Kidney capillary endothelial cell (primary cell): ENCODE results near the gene IFNA10.
A peak's percentile ranks its signal among the peaks of the same experiment; 100 is the strongest.
"Not testable (repeated sequence)": the region's sequence is repeated elsewhere in the genome, so short reads cannot be mapped to it uniquely, and the experiment has no call there.

Experiments
- DNase-seq: peaks from one replicate; pipeline ENCODE4 v3.0.0-alpha.2; 2018; ENCODE audit warnings: low spot score

IFNA10 gene

DNA sequence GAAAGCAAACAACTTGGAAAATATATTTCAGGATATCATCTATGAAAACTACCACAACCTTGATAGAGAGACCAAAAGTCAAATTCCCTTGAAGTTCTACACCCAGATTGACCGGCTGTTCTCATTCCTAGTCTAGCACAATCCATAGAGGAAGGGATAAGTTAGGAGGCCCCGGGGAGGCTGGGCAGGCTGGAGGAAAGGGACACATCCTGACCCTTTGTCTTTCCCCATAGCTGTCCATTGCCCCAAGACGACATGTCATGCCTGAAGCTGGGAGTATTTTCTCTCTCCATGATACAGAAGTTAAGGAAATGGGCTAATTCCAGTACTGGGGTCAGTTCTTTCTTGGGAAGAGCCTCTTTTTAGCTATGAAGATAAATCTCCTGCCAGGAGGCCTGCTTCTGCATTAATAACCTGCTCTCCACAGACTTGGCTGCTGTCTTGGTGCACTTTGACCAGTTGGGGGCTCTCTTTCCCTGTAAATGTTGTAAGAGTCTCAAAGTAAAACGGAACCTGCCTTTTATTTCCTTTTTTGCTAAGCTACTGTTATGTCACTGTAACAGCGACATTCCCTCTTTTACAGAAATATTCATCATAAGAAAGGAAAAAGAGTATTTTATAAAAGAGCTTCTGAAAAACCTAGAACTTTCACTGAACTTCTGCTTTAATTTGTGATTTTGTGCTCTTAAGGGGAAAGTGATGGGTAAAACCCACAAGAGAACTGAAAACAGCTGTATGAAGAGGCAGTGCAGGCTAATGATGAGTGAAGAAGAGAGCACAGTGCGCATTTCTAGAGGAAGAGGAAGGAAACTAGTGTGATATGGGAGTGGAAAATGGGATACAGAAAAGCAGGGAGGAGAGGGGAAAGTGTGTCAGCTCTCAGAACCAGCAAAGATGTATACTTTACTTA, 11.8 kb downstream of the IFNA10 start:
- DNase-seq, result peak; percentile 16

DNA sequence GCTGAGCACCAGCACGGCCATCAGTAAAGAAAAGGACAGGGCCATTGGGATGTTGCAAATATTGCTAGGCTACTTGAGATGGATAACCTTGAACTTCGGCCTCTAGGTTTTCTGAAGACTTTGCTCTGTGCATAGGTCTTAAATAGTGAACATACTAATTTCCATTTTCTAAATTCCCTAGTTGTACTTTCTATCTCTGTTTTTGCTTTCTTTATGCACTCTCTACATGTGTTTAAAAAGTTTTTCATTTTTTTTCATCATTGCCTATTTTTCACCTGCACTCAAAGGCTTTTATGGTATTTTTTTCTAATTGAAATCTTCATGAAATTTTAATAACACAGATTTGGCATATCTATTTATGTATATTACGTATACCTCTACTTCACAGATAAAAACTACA, 19.5 kb downstream of the IFNA10 start, which contains the start of gene IFNA4:
Gene IFNA4, minus strand, starts transcription at position 101 of the 400 bp plus-strand sequence. Its CDS starts 56 bp downstream, at position 45.
- DNase-seq, result not testable (repeated sequence)

DNA sequence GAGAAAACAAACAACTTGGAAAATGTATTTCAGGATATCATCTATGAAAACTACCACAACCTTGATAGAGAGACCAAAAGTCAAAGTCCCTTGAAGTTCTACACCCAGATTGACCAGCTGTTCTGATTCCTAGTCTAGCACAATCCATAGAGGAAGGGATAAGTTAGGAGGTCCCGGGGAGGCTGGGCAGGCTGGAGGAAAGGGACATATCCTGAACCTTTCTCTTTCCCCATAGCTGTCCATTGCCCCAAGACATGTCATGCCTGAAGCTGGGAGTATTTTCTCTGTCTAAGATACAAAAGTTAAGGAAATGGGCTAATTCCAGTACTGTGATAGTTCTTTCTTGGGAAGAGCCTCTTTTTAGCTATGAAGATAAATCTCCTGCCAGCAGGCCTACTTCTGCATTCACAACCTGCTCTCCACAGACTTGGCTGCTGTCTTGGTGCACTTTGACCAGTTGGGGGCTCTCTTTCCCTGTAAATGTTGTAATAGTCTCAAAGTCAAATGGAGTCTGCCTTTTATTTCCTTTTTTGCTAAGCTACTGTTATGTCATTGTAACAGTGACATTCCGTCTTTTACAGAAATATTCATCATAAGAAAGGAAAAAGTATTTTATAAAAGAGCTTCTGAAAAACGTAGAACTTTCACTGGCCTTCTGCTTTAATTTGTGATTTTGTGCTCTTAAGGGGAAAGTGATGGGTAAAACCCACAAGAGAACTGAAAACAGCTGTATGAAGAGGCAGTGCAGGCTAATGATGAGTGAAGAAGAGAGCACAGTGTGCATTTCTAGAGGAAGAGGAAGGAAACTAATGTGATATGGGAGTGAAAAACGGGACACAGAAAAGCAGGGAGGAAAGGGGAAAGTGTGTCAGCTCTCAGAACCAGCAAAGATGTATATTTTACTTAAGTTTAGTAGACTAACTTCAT, 23.9 kb downstream of the IFNA10 start:
- DNase-seq, result peak; percentile 15

DNA sequence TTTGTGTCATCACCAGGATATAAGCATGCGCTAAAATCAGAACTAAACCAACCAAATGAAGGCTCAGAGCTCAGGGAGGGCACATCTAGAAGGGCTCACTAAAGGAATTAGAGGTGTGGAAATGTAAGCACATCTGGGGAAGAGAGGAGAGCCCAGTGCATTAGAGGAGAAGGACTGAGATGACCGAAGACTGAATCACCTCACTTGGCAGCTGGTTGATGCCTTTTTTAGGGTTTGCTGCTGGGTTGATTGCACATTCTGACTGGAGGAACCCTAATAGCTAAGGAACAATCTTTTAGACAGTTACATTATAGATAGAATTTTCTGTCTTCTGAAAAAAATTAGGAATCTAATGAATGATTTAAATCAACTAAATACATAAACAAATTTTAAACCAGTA, 32.3 kb downstream of the IFNA10 start:
- no peak for DNase-seq

DNA sequence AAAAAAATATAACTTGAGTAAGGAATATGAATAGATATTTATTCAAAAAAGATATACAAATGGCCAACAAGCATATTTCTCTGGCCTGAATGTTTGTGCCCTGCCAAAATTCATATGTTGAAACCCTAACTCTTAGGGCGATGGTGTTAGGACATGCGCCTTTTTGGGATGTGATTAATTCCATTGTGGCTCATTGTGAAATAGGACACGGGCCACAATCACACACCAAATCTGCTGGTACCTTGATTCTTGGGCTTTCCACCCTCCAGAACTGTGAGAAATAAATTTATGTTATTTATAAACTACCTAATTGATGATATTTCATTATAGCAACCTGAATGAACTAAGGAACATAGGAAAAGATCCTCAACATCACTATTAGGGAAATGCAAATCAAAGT, 34.8 kb downstream of the IFNA10 start:
- no peak for DNase-seq

DNA sequence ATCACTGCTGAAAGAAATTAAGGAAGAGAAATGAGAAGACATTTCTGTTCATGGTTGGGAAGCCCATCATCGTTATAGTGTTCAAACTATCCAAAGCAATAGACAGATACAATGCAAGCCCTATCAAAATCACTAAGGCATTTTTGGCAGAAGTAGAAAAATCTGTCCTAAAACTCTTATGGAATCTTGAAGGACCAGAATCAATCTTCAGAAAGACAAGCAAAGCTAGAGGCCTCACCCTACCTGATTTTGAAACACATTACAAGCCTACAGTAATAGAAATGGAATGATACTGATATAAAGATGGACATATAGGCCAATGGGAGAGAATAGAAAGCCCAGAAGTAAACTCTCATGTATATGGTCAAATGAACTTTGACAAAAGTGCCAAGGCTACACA, 35.6 kb downstream of the IFNA10 start:
- DNase-seq, result no peak

DNA sequence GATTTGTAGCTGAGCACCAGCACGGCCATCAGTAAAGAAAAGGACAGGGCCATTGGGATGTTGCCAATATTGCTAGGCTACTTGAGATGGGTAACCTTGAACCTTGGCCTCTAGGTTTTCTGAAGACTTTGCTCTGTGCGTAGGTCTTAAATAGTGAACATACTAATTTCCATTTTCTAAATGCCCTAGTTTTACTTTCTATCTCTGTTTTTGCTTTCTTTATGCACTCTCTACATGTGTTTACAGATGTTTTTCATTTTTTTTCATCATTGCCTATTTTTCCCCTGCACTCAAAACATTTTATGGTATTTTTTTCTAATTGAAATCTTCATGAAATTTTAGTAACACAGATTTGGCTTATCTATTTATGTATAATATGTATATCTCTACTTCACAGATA, 40.4 kb downstream of the IFNA10 start, which contains the start of gene IFNA21:
Gene IFNA21, minus strand, starts transcription at position 101 of the 400 bp plus-strand sequence. Its CDS starts 48 bp downstream, at position 53.
- not testable (repeated sequence) for DNase-seq

DNA sequence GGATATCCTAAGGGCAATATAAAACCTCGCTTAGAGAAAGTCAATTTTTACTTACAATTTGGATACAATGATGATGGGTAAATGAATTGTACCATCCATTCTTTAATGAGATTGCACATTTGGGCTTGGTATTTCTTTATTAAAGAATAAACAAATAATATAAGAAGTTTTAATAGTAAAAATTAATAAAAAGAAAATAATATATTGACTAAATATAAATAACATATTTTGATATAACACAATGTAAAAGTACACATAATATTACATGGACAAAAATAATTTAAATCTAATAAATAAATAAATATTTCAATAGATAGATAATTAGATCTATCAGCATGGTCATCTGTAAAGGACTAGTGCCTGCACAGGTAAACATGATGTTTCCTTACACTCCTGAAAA, 41.4 kb downstream of the IFNA10 start:
- DNase-seq, result no peak

DNA sequence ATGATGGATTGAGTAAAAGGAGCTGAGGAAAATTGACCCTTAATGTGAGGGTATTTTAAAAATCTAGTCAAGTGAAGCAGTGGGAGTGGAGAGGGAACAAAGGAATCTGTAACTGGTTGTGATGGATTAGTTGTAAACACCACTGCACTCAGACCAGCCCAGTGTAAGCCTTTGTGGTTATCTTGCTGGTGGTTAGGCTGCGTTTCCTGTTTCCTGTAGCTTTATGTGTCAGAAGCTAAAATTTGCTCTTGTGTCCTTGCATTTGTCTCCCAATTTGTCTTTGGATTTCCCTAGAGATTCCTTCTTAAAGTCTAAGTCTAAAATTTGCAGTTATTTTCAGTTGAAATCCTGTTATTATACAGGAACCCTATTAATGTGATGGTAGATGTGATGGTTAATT, 46.8 kb downstream of the IFNA10 start:
- DNase-seq, result peak; percentile 85
